Neural cell (in vitro differentiated cells): ENCODE measurements around the gene IL18R1. TPM values are rescaled to one million over a fixed set of nuclear protein-coding genes. Genes with fewer than 3 reads are reported as not detected.
A peak's percentile ranks its signal among the peaks of the same experiment; 100 is the strongest.

ENCODE experiments used
- H2AFZ ChIP-seq: fragments of 200-600, 300-800 bp; sonication (generic), shearing (Covaris generic); 2 replicates; pipeline ENCODE4 v1.6.0; 2014; ENCODE audit warnings: low read depth, mild to moderate bottlenecking, antibody characterized with exemption, low read length, moderate library complexity
- H3F3A ChIP-seq: fragments of 200-600 bp; shearing (Covaris generic); 2 replicates; pipeline ENCODE4 v1.6.1; 2016; ENCODE audit warnings: mild to moderate bottlenecking, moderate library complexity, mixed read lengths, antibody characterized with exemption, low read length; ENCODE audit not compliant: insufficient read depth, poor library complexity, severe bottlenecking
- H3K27ac ChIP-seq: fragments of 200-600, 300-800 bp; sonication (generic), shearing (Covaris generic); 2 replicates; pipeline ENCODE4 v1.5.1; 2014; ENCODE audit warnings: mild to moderate bottlenecking, low read length, moderate library complexity
- H3K27me3 ChIP-seq: fragments of 300-800, 200-600 bp; sonication (generic), shearing (Covaris generic); 2 replicates; pipeline ENCODE4 v1.6.0; 2014; ENCODE audit warnings: mild to moderate bottlenecking, low read depth, low read length, moderate library complexity; ENCODE audit not compliant: insufficient read depth
- H3K36me3 ChIP-seq: fragments of 300-800, 200-600 bp; sonication (generic), shearing (Covaris generic); 2 replicates; pipeline ENCODE4 v1.5.1; 2014; ENCODE audit warnings: mild to moderate bottlenecking, antibody characterized with exemption, low read length, moderate library complexity; ENCODE audit not compliant: insufficient read depth
- H3K4me2 ChIP-seq: fragments of 300-800, 200-600 bp; sonication (generic), shearing (Covaris generic); 2 replicates; pipeline ENCODE4 v1.6.0; 2014; ENCODE audit warnings: mild to moderate bottlenecking, low read length
- H3K4me3 ChIP-seq: fragments of 300-800, 200-600 bp; sonication (generic), shearing (Covaris generic); 2 replicates; pipeline ENCODE4 v1.5.1; 2014; ENCODE audit warnings: mild to moderate bottlenecking, low read length, moderate library complexity
- H3K79me2 ChIP-seq: fragments of 200-600 bp; shearing (Covaris generic); replicated peaks from 2 replicates; pipeline ENCODE4 v1.6.0; 2014; ENCODE audit warnings: mild to moderate bottlenecking, low read length, moderate library complexity; ENCODE audit not compliant: insufficient read depth
- H3K9ac ChIP-seq: fragments of 300-800, 200-600 bp; sonication (generic), shearing (Covaris generic); 2 replicates; pipeline ENCODE4 v1.6.1; 2016; ENCODE audit warnings: mild to moderate bottlenecking, low read length, mixed read lengths
- H3K9me2 ChIP-seq: fragments of 200-600 bp; shearing (Covaris generic); 2 replicates; pipeline ENCODE4 v1.6.1; 2016; ENCODE audit warnings: mild to moderate bottlenecking, low read length, mixed read lengths; ENCODE audit not compliant: insufficient read depth
- H3K9me3 ChIP-seq: fragments of 200-600, 300-800 bp; sonication (generic), shearing (Covaris generic); 2 replicates; pipeline ENCODE4 v1.6.1; 2016; ENCODE audit warnings: mild to moderate bottlenecking, mixed run types, low read length, moderate library complexity, mixed read lengths
- H4K20me1 ChIP-seq: fragments of 200-600 bp; shearing (Covaris generic); 2 replicates; pipeline ENCODE4 v1.6.1; 2016; ENCODE audit warnings: mild to moderate bottlenecking, mixed run types; ENCODE audit not compliant: insufficient read depth
- EP300 ChIP-seq: fragments of 450-650 bp; conservative IDR thresholded peaks from 2 replicates; pipeline ENCODE4 v1.6.1; 2014; ENCODE audit warnings: antibody characterized with exemption, mild to moderate bottlenecking, moderate library complexity; ENCODE audit not compliant: poor library complexity, severe bottlenecking
- EZH2 ChIP-seq: fragments of 200-600, 300-800 bp; shearing (Covaris generic), sonication (generic); IDR thresholded peaks from 2 replicates; pipeline ENCODE4 v1.6.1; 2014; ENCODE audit warnings: antibody characterized with exemption, low read length, borderline replicate concordance, mild to moderate bottlenecking; ENCODE audit not compliant: insufficient read depth, poor library complexity, severe bottlenecking
- MXI1 ChIP-seq: fragments of 450-650 bp; conservative IDR thresholded peaks from 2 replicates; pipeline ENCODE4 v1.6.1; 2014; ENCODE audit warnings: antibody characterized with exemption, mild to moderate bottlenecking; ENCODE audit not compliant: poor library complexity, severe bottlenecking
- POLR2AphosphoS5 ChIP-seq: IDR thresholded peaks from 2 replicates; pipeline ENCODE4 v1.6.1; 2012
- RAD21 ChIP-seq: fragments of 450-650 bp; conservative IDR thresholded peaks from 2 replicates; pipeline ENCODE4 v1.6.1; 2014; ENCODE audit warnings: antibody characterized with exemption, mild to moderate bottlenecking, moderate library complexity
- REST ChIP-seq: IDR thresholded peaks from 2 replicates; pipeline ENCODE4 v1.6.1; 2012; ENCODE audit warnings: borderline replicate concordance
- SMC3 ChIP-seq: fragments of 450-650 bp; conservative IDR thresholded peaks from 2 replicates; pipeline ENCODE4 v1.6.1; 2014; ENCODE audit warnings: antibody characterized with exemption, mild to moderate bottlenecking, moderate library complexity; ENCODE audit not compliant: poor library complexity
- TAF1 ChIP-seq: IDR thresholded peaks from 2 replicates; pipeline ENCODE4 v1.6.1; 2012; ENCODE audit warnings: low read depth
- polyA plus RNA-seq: library from polyadenylated mRNA; depleted of rRNA; stranded (reverse); fragments of >200 nt; gene quantifications from 2 replicates; pipeline ENCODE4 v1.2.3, GENCODE V29; 2014
- TF ChIP-seq, protein P1 (sequence below): fragments of 450-650 bp; IDR thresholded peaks from 2 replicates; pipeline ENCODE4 v1.5.1; 2014; ENCODE audit warnings: antibody characterized with exemption, mild to moderate bottlenecking, moderate library complexity; ENCODE audit not compliant: poor library complexity, severe bottlenecking

Gene IL18R1
- polyA plus RNA-seq, 1 donor from 2014 or later, result 0.09 TPM

- no peak overlapping the region for H3K27ac ChIP-seq
- H3K9me3 ChIP-seq, result no peaks in the 10 kb centered on the region
- H3K79me2 ChIP-seq, result no peaks in the 10 kb centered on the region
- no peaks in the 10 kb centered on the region for H3F3A ChIP-seq
- peak overlapping the region; percentile 73 for H3K4me3 ChIP-seq
- H3K4me2 ChIP-seq, result no peak overlapping the region
- peaks cover 23% of the 10 kb centered on the region for H3K27me3 ChIP-seq
- TF ChIP-seq, protein P1, sequence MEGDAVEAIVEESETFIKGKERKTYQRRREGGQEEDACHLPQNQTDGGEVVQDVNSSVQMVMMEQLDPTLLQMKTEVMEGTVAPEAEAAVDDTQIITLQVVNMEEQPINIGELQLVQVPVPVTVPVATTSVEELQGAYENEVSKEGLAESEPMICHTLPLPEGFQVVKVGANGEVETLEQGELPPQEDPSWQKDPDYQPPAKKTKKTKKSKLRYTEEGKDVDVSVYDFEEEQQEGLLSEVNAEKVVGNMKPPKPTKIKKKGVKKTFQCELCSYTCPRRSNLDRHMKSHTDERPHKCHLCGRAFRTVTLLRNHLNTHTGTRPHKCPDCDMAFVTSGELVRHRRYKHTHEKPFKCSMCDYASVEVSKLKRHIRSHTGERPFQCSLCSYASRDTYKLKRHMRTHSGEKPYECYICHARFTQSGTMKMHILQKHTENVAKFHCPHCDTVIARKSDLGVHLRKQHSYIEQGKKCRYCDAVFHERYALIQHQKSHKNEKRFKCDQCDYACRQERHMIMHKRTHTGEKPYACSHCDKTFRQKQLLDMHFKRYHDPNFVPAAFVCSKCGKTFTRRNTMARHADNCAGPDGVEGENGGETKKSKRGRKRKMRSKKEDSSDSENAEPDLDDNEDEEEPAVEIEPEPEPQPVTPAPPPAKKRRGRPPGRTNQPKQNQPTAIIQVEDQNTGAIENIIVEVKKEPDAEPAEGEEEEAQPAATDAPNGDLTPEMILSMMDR, result no peak
- TF ChIP-seq POLR2AphosphoS5, result no peak
- TF ChIP-seq MXI1, result no peak
- no peak for TF ChIP-seq EP300
- no peak for TF ChIP-seq REST
- no peak for TF ChIP-seq TAF1
- no peak for TF ChIP-seq RAD21
- TF ChIP-seq SMC3, result no peak
- TF ChIP-seq EZH2, result no peak
- H3K36me3 ChIP-seq, result no peaks in the 10 kb centered on the region
- no peaks in the 10 kb centered on the region for H4K20me1 ChIP-seq
- H3K9ac ChIP-seq, result no peak overlapping the region
- H2AFZ ChIP-seq, result no peak overlapping the region
- no peaks in the 10 kb centered on the region for H3K9me2 ChIP-seq
Measured at GRCh38 chr2:102356381-102356712, 751 bp downstream of the IL18R1 start.

GRCh38 chr2:102356741-102357140 is 1.1 kb downstream of the IL18R1 start:
- Histone ChIP-seq H3K4me2 (no peak overlapping the region), H2AFZ (no peak overlapping the region), H3K27me3 (peaks cover 23% of the 10 kb centered on the region), H3K9me3 (no peaks in the 10 kb centered on the region), H4K20me1 (no peaks in the 10 kb centered on the region), H3K36me3 (no peaks in the 10 kb centered on the region), H3F3A (no peaks in the 10 kb centered on the region), H3K9me2 (no peaks in the 10 kb centered on the region), H3K4me3 (no peak overlapping the region), H3K9ac (no peak overlapping the region), H3K79me2 (no peaks in the 10 kb centered on the region), H3K27ac (no peak overlapping the region)
- TF ChIP-seq RAD21, result no peak
- no peak for TF ChIP-seq EZH2
- no peak for TF ChIP-seq SMC3
- TF ChIP-seq POLR2AphosphoS5, result no peak
- no peak for TF ChIP-seq REST
- no peak for TF ChIP-seq EP300
- TF ChIP-seq, protein P1, result no peak
- no peak for TF ChIP-seq MXI1
- no peak for TF ChIP-seq TAF1
